Type B pancreatic cell (in vitro differentiated cells): ENCODE results near the gene PCBD1. TPM values are rescaled to one million over a fixed set of nuclear protein-coding genes. Genes with fewer than 3 reads are reported as not detected.

ENCODE experiments used
- DNase-seq: peaks from one replicate; pipeline ENCODE4 v3.0.0; 2021; ENCODE audit warnings: mixed read lengths; ENCODE audit not compliant: unreplicated experiment; ENCODE audit errors: extremely low spot score
- H3K27ac Mint-ChIP-seq: 2 replicates; pipeline ENCODE4 v1.8.0; 2021; ENCODE audit warnings: mild to moderate bottlenecking, mixed read lengths
- H3K27me3 Mint-ChIP-seq: 2 replicates; pipeline ENCODE4 v1.8.0; 2021; ENCODE audit warnings: mixed read lengths
- H3K36me3 Mint-ChIP-seq: 2 replicates; pipeline ENCODE4 v1.8.0; 2021; ENCODE audit warnings: mixed read lengths
- H3K4me1 Mint-ChIP-seq: one replicate; pipeline ENCODE4 v1.8.0; 2021; ENCODE audit warnings: mixed read lengths; ENCODE audit not compliant: unreplicated experiment
- H3K4me3 Mint-ChIP-seq: 2 replicates; pipeline ENCODE4 v1.8.0; 2021; ENCODE audit warnings: mild to moderate bottlenecking, mixed read lengths
- H3K9me3 Mint-ChIP-seq: 2 replicates; pipeline ENCODE4 v1.8.0; 2021; ENCODE audit warnings: mixed read lengths
- total RNA-seq: library from RNA; stranded (reverse); gene quantifications from 2 replicates; pipeline ENCODE4 v1.2.1, GENCODE V29; 2021; ENCODE audit warnings: low replicate concordance
- TF ChIP-seq, protein P1 (sequence below): fragments of 200-600 bp; sonication (generic); conservative IDR thresholded peaks from 2 replicates; pipeline ENCODE4 v1.5.0; 2021; ENCODE audit warnings: antibody characterized with exemption, mild to moderate bottlenecking

PCBD1 gene
- total RNA-seq, 1 donor from 2014 or later: 84.1 TPM

DNA sequence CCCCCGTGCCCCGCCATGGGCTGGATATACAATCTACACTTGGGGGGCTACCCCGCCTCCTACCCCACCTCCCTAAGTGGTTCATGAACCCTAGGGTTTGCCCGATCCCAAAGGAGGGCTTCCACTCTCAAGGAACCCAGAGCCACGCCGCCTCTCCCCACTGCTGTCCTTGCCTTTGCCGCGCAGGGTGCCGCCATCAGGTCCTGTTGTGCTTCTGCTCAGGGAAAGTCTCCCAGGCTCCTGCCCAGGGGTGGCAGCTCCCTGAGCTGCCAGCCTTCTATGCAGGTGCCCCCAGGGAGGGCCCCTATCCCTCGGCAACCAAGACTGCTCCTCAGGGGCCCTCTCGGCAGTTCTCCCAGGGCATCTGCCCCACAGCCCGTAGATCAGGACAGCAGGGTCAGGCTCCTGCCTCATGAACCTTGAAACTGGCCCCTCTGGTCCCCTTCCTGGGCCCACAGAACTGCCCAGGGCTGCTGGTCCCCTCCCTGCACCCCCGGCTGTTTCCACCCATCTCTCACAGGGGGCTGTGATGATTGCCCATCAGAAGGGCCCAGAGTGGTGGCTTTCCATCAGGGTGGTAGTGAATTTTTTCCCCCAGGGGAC is 13.0 kb upstream of the PCBD1 start:
- Mint-ChIP-seq H3K27me3 (peaks cover 6% of the 10 kb centered on the region), H3K36me3 (no peaks in the 10 kb centered on the region), H3K4me1 (peaks cover 3% of the 10 kb centered on the region), H3K9me3 (no peaks in the 10 kb centered on the region), H3K27ac (no peak overlapping the region), H3K4me3 (no peak overlapping the region)
- TF ChIP-seq, protein P1, sequence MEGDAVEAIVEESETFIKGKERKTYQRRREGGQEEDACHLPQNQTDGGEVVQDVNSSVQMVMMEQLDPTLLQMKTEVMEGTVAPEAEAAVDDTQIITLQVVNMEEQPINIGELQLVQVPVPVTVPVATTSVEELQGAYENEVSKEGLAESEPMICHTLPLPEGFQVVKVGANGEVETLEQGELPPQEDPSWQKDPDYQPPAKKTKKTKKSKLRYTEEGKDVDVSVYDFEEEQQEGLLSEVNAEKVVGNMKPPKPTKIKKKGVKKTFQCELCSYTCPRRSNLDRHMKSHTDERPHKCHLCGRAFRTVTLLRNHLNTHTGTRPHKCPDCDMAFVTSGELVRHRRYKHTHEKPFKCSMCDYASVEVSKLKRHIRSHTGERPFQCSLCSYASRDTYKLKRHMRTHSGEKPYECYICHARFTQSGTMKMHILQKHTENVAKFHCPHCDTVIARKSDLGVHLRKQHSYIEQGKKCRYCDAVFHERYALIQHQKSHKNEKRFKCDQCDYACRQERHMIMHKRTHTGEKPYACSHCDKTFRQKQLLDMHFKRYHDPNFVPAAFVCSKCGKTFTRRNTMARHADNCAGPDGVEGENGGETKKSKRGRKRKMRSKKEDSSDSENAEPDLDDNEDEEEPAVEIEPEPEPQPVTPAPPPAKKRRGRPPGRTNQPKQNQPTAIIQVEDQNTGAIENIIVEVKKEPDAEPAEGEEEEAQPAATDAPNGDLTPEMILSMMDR: no peak
- no peak for DNase-seq

DNA sequence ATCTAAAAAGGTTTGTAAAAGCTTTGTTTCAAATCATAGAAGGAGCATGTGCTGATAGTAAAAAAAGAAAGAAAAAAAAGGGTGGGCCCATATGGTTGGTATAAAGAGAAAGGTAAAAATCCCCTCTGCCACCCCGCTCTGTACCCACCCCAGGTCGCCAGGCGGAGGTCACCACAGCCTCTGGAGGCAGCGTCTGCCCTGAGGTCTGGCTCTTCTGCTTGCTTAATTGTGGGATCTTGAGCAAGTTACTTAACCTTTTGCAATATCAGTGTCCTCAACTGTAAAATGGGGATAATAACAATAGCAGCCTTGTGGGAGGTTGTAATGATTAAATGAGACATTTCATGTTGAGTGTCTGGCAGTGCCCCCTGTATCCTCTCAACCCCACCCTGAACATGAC is 10.7 kb upstream of the PCBD1 start:
- no peaks in the 10 kb centered on the region for H3K9me3 Mint-ChIP-seq
- H3K27ac Mint-ChIP-seq: no peak overlapping the region
- peaks cover 3% of the 10 kb centered on the region for H3K4me1 Mint-ChIP-seq
- DNase-seq: no peak
- TF ChIP-seq, protein P1: no peak
- H3K4me3 Mint-ChIP-seq: no peak overlapping the region
- H3K27me3 Mint-ChIP-seq: peaks cover 5% of the 10 kb centered on the region
- H3K36me3 Mint-ChIP-seq: no peaks in the 10 kb centered on the region

DNA sequence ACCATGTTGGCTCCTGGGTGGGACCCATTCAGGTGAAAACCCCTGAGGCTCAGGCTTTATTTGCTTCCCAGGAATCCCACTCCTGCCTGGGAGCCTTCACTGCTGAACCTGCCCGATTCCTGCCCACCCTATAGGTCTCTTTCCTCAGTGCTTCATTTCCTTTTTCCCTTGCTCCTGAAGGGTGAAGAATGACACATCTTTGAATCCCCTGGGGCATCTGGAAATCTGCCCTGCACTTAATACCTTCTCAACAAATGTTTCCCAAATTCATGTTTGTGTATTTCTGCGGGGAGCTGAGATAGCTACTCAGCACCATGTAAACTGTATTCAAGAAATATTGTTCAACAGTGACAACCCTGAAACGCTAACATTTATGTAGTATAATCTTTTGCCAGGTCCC is 10.3 kb upstream of the PCBD1 start:
- Mint-ChIP-seq H3K36me3 (no peaks in the 10 kb centered on the region), H3K4me1 (peaks cover 3% of the 10 kb centered on the region), H3K4me3 (no peak overlapping the region), H3K9me3 (no peaks in the 10 kb centered on the region), H3K27me3 (peaks cover 5% of the 10 kb centered on the region), H3K27ac (no peak overlapping the region)
- DNase-seq: no peak
- TF ChIP-seq, protein P1: no peak

DNA sequence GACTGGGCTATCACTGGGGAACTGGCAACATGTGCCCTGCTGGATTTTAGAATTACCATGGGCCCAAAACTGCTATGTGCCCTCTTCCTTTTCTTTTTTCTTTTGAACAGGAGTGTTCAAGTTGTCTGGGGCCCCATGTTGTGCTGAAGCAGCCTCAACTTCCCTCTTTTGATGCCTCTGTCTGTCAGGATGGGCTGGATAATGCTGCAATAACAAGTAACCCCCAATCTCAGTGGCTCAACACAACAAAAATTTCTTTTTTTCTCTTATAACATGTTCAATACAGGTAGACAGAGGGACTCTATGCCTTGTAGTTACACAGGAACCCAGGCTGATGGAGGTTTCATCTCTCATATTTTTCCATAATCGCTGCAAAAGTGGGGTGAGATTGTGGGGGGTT is 8.2 kb upstream of the PCBD1 start:
- Mint-ChIP-seq H3K27me3 (peaks cover 5% of the 10 kb centered on the region), H3K4me1 (peaks cover 5% of the 10 kb centered on the region), H3K27ac (no peak overlapping the region), H3K36me3 (no peaks in the 10 kb centered on the region), H3K4me3 (no peak overlapping the region), H3K9me3 (no peaks in the 10 kb centered on the region)
- no peak for DNase-seq
- TF ChIP-seq, protein P1: no peak

DNA sequence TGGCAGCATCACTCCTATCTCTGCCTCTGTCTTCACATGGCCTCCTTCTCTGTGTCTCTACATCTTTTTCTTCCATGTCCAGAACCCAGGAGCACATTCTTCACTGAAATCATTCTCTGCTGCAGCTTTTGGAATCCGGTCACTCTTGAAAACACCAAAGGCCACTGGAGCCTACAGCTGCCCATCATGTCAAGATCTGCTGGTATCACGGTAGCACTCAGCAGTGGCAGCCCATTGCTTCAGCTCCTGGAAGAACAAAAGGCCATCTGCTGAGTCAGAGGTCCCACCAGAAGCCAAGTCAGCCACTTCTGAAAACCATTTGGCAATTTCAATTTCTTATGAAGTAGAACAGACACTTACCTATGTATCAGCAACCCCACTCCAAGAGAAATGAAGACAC is 6.1 kb upstream of the PCBD1 start:
- TF ChIP-seq, protein P1: no peak
- Mint-ChIP-seq H3K4me1 (peaks cover 18% of the 10 kb centered on the region), H3K9me3 (no peaks in the 10 kb centered on the region), H3K27me3 (no peaks in the 10 kb centered on the region), H3K4me3 (no peak overlapping the region), H3K27ac (no peak overlapping the region), H3K36me3 (no peaks in the 10 kb centered on the region)
- DNase-seq: no peak
